Activated naive CD8-positive, alpha-beta T cell treated with anti-CD3 and anti-CD28 coated beads for 36 hours (primary cell): ENCODE results near the gene AMBRA1. TPM values are rescaled to one million over a fixed set of nuclear protein-coding genes. Genes with fewer than 3 reads are reported as not detected.

Experiments
- DNase-seq: peaks from one replicate; pipeline ENCODE4 v3.0.0; 2021
- H3K27ac Mint-ChIP-seq: one replicate; pipeline ENCODE4 v1.8.0; 2022; ENCODE audit warnings: mild to moderate bottlenecking, moderate library complexity, mixed read lengths
- H3K27me3 Mint-ChIP-seq: one replicate; pipeline ENCODE4 v1.8.0; 2022; ENCODE audit warnings: mild to moderate bottlenecking, mixed read lengths
- H3K36me3 Mint-ChIP-seq: one replicate; pipeline ENCODE4 v1.8.0; 2021; ENCODE audit warnings: mild to moderate bottlenecking, mixed read lengths
- H3K4me1 Mint-ChIP-seq: one replicate; pipeline ENCODE4 v1.8.0; 2021; ENCODE audit warnings: mixed read lengths
- H3K4me3 Mint-ChIP-seq: one replicate; pipeline ENCODE4 v1.8.0; 2022; ENCODE audit warnings: mild to moderate bottlenecking, moderate library complexity, mixed read lengths
- H3K9me3 Mint-ChIP-seq: one replicate; pipeline ENCODE4 v1.8.0; 2022; ENCODE audit warnings: mixed read lengths
- total RNA-seq, 2 experiments: library from RNA; stranded (reverse); gene quantifications; one replicate each; pipeline ENCODE4 v1.2.3, GENCODE V29; 2021

AMBRA1 gene
- total RNA-seq, 2 experiments from 2014 or later: 24.6 to 27.2 TPM

GRCh38 chr11:46493791-46494190 lies 100.0 kb downstream of the AMBRA1 start:
- Mint-ChIP-seq H3K4me3 (no peak overlapping the region), H3K27me3 (no peaks in the 10 kb centered on the region)

DNA sequence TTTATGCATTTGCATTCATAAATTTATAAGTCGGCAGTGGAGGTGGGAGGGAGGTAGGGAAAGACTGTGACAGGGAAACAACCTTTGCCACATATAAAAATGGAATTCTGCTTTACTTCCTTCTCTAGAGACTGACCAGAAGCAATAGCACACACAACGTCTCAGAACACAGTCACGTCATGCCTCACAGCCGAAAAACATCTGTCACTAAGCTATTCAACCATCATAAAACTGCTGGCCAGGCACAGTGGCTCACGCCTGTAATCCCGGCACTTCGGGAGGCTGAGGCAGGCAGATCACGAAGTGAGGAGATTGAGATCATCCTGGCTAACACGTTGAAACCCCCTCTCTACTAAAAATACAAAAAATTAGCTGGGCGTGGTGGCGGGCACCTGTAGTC lies 101.3 kb downstream of the AMBRA1 start:
- Mint-ChIP-seq H3K9me3 (no peaks in the 10 kb centered on the region), H3K27me3 (no peaks in the 10 kb centered on the region), H3K4me3 (no peak overlapping the region), H3K36me3 (peaks cover 4% of the 10 kb centered on the region), H3K27ac (no peak overlapping the region), H3K4me1 (peaks cover 3% of the 10 kb centered on the region)
- DNase-seq: no peak

More at GRCh38 chr11:46493791-46494190, 100.0 kb downstream of the AMBRA1 start:
- Mint-ChIP-seq H3K27ac (no peak overlapping the region), H3K36me3 (peaks cover 4% of the 10 kb centered on the region), H3K4me1 (no peaks in the 10 kb centered on the region), H3K9me3 (no peaks in the 10 kb centered on the region)
- DNase-seq: no peak

DNA sequence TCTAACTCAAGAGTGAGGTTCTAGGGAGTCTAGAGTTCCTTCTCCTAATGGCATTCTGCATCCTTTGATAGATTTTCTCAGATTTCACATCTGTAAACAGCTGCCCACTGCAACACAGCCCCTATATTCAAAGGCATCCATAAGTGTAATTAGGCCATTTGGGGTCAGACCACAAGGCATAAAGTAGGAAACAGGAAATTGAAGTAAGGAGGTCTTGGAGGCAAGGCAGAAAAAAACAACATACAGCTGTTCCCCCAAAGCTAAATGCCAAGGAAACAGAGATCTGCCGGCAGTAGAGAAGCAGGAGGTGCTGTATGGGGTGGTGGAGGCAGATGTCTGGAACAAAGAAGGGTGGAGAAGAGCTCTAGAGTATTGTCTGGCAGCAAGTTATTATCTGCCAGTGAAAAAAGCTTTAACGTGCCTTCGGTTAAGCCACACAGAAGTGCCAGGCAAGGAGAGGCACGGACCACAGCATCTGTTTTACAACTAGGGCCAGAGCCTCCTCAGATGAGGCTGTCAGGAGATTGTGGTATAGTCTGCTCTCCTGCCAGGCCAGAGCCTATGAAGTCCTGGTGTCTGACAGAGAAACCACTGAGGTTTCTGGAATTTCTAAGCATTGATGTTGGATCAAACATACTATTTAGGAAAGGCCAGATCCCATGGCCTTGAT lies 102.0 kb downstream of the AMBRA1 start:
- Mint-ChIP-seq H3K4me1 (peaks cover 3% of the 10 kb centered on the region), H3K4me3 (no peak overlapping the region), H3K9me3 (no peaks in the 10 kb centered on the region), H3K36me3 (peaks cover 4% of the 10 kb centered on the region), H3K27me3 (no peaks in the 10 kb centered on the region), H3K27ac (no peak overlapping the region)
- no peak for DNase-seq

GRCh38 chr11:46490666-46491065 lies 103.2 kb downstream of the AMBRA1 start:
- DNase-seq: no peak
- H3K36me3 Mint-ChIP-seq: peaks cover 4% of the 10 kb centered on the region
- H3K27ac Mint-ChIP-seq: no peak overlapping the region
- no peak overlapping the region for H3K4me3 Mint-ChIP-seq
- H3K9me3 Mint-ChIP-seq: no peaks in the 10 kb centered on the region
- H3K27me3 Mint-ChIP-seq: no peaks in the 10 kb centered on the region
- H3K4me1 Mint-ChIP-seq: peaks cover 3% of the 10 kb centered on the region

DNA sequence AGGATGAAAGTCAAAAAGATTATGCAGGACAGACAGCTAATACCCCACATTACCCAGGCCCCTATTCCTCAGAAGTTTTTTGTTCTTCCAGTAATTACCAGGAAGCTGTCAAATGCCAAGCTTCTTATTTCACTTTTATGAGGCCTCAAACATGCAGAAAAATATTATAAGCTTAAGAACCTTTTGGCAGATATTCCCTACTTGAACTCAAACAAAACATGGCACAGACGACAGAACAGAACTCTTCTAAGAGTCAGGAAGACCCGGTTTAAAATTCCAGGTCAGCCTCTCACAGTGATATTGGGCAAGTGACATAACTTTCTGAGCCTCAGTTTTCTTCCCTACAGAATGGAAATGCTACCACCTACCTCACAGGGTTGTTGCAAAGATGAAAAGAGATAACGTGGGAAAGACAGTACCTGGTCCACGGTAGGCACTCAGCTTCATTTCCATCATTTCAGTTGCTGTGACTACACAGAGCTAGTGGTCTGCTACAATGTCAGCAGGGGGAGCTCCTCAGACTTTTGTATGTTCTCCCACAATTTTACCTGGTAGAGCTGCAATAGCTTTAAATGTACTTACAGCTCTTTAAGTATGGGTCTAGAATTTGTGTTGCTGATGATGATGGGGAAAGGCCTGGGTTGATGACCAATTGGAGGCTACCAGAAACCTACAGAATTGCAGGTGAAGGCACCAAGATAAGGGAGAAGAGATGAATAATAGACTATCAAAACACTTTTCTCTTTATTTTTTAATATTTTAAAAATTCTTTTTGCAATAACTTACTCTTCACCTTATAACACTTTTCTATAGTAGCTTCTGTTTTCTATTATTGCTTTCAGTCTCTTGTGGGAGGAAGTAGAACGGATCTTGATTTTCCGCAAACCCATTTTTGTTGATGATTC lies 103.9 kb downstream of the AMBRA1 start:
- peaks cover 3% of the 10 kb centered on the region for H3K4me1 Mint-ChIP-seq
- peak; percentile 10 for DNase-seq
- no peak overlapping the region for H3K27ac Mint-ChIP-seq
- H3K9me3 Mint-ChIP-seq: no peaks in the 10 kb centered on the region
- H3K27me3 Mint-ChIP-seq: no peaks in the 10 kb centered on the region
- no peak overlapping the region for H3K4me3 Mint-ChIP-seq
- H3K36me3 Mint-ChIP-seq: peaks cover 2% of the 10 kb centered on the region

GRCh38 chr11:46485856-46486443 lies 107.9 kb downstream of the AMBRA1 start:
- no peaks in the 10 kb centered on the region for H3K27me3 Mint-ChIP-seq
- peaks cover 7% of the 10 kb centered on the region for H3K36me3 Mint-ChIP-seq
- H3K4me3 Mint-ChIP-seq: no peak overlapping the region
- peaks cover 9% of the 10 kb centered on the region for H3K4me1 Mint-ChIP-seq
- H3K27ac Mint-ChIP-seq: no peak overlapping the region
- DNase-seq: no peak
- no peaks in the 10 kb centered on the region for H3K9me3 Mint-ChIP-seq

DNA sequence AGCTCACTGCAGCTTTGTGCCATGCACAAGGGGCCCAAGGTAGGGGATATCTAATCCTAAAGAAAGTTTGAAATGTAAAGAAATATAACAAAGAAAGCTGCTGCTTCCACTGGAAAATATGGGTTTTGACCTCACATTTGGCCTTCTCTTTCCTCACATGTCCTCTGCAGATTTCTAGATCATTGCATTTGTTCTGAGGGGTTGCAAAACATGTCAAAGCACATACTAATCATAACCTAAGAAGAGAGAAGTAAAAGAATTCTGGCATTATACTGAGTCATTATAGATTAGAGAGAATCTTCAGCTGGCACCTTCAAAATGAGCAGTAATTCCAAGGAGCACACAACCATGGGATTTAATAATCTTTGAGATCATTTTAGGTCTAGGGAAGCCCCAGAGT lies 109.7 kb downstream of the AMBRA1 start:
- H3K4me1 Mint-ChIP-seq: peaks cover 9% of the 10 kb centered on the region
- H3K27me3 Mint-ChIP-seq: no peaks in the 10 kb centered on the region
- no peaks in the 10 kb centered on the region for H3K9me3 Mint-ChIP-seq
- H3K36me3 Mint-ChIP-seq: peaks cover 7% of the 10 kb centered on the region
- no peak for DNase-seq
- no peak overlapping the region for H3K4me3 Mint-ChIP-seq
- H3K27ac Mint-ChIP-seq: no peak overlapping the region

GRCh38 chr11:46480909-46481308 lies 112.9 kb downstream of the AMBRA1 start:
- no peaks in the 10 kb centered on the region for H3K9me3 Mint-ChIP-seq
- H3K27me3 Mint-ChIP-seq: no peaks in the 10 kb centered on the region
- H3K4me1 Mint-ChIP-seq: peaks cover 12% of the 10 kb centered on the region
- H3K4me3 Mint-ChIP-seq: no peak overlapping the region
- no peak overlapping the region for H3K27ac Mint-ChIP-seq
- DNase-seq: no peak
- H3K36me3 Mint-ChIP-seq: peaks cover 8% of the 10 kb centered on the region

- Mint-ChIP-seq H3K27me3 (no peaks in the 10 kb centered on the region), H3K36me3 (peaks cover 8% of the 10 kb centered on the region), H3K27ac (no peak overlapping the region), H3K4me1 (peaks cover 19% of the 10 kb centered on the region), H3K9me3 (no peaks in the 10 kb centered on the region), H3K4me3 (no peak overlapping the region)
- DNase-seq: no peak
Observed at GRCh38 chr11:46480166-46480726, 113.6 kb downstream of the AMBRA1 start.

GRCh38 chr11:46479601-46480000 lies 114.2 kb downstream of the AMBRA1 start:
- Mint-ChIP-seq H3K4me1 (peaks cover 23% of the 10 kb centered on the region), H3K4me3 (no peak overlapping the region), H3K27me3 (no peaks in the 10 kb centered on the region), H3K27ac (no peak overlapping the region), H3K9me3 (no peaks in the 10 kb centered on the region), H3K36me3 (peaks cover 8% of the 10 kb centered on the region)
- no peak for DNase-seq

- no peak overlapping the region for H3K4me3 Mint-ChIP-seq
- peaks cover 26% of the 10 kb centered on the region for H3K4me1 Mint-ChIP-seq
- no peaks in the 10 kb centered on the region for H3K27me3 Mint-ChIP-seq
- peaks cover 3% of the 10 kb centered on the region for H3K36me3 Mint-ChIP-seq
- no peak for DNase-seq
- no peaks in the 10 kb centered on the region for H3K9me3 Mint-ChIP-seq
- no peak overlapping the region for H3K27ac Mint-ChIP-seq
Observed at GRCh38 chr11:46478196-46478595, 115.6 kb downstream of the AMBRA1 start.

DNA sequence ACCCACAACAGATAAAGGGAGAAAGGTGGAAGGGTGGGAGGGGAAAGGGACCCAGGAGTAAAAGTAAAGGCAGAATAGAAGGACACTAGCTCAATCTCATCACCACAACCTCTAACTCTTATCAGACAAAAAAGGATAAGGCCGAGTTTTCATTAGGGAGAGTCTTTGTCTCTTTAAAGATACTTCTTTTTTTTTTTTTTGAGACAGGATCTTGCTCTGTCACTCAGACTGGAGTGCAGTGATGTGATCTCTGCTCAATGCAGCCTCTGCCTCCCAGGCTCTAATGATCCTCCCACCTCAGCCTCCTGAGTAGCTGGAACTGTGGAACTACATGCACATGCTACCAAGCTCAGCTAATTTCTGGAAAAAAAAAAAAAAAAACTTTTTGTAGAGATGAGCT lies 116.7 kb downstream of the AMBRA1 start:
- Mint-ChIP-seq H3K36me3 (peaks cover 1% of the 10 kb centered on the region), H3K4me3 (no peak overlapping the region), H3K9me3 (no peaks in the 10 kb centered on the region), H3K27ac (no peak overlapping the region), H3K4me1 (peaks cover 29% of the 10 kb centered on the region), H3K27me3 (no peaks in the 10 kb centered on the region)
- DNase-seq: no peak

DNA sequence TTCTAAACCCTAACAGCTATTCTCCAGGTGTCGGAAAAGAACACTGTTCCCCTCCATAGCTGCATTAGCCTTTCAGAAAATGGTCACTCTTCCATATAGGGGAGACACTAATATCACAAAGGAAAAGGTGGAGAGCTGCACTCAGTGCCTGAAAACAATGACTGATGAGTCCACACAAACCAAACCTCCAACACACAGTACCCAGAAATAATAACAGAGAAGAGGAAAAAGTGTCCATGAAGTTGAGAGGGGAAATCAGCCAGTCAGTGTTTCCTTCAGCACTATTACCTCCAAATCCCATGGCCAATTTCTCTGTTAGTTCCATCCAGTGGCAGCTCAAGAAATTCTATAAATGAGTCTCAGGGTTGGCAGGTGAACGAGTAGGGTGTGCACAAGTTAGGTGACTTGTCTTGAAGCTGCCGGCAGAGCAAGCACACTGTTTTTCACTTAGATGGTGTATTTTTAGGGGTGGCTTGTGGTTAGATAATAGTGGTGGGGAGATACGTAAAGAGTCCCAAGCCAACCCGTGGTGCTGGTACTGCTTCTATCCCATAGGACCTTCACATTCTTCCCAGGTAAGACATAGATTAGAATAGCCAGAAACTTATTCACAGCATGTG lies 117.8 kb downstream of the AMBRA1 start:
- no peak overlapping the region for H3K4me3 Mint-ChIP-seq
- peaks cover 29% of the 10 kb centered on the region for H3K4me1 Mint-ChIP-seq
- DNase-seq: no peak
- peaks cover 1% of the 10 kb centered on the region for H3K36me3 Mint-ChIP-seq
- H3K27ac Mint-ChIP-seq: no peak overlapping the region
- H3K9me3 Mint-ChIP-seq: no peaks in the 10 kb centered on the region
- no peaks in the 10 kb centered on the region for H3K27me3 Mint-ChIP-seq

GRCh38 chr11:46475051-46475925 lies 118.5 kb downstream of the AMBRA1 start:
- Mint-ChIP-seq H3K9me3 (no peaks in the 10 kb centered on the region), H3K27me3 (no peaks in the 10 kb centered on the region), H3K27ac (no peak overlapping the region), H3K36me3 (peaks cover 1% of the 10 kb centered on the region), H3K4me1 (peaks cover 29% of the 10 kb centered on the region), H3K4me3 (no peak overlapping the region)
- DNase-seq: no peak
